Mesenteric fat pad (tissue), 1 donor: ENCODE data around the gene CD28. TPM values are rescaled to one million over a fixed set of nuclear protein-coding genes. Genes with fewer than 3 reads are reported as not detected.

ENCODE experiments used
- DNase-seq: peaks from one replicate; pipeline ENCODE4 v3.0.0-alpha.2; 2020; ENCODE audit warnings: low spot score
- total RNA-seq: library from RNA; stranded (reverse); fragmentation: NEBNext Ultra II Directional; extraction: Animal tissue kit (Norgen Biotek cat#: 25700); gene quantifications from one replicate; pipeline ENCODE4 v1.2.1, GENCODE V29; 2021
- donor health status: DM: yes; HTN: yes; CAD: no.

Gene CD28
- total RNA-seq, 1 donor from 2014 or later, result 15.7 TPM

- DNase-seq, result no peak
Measured at GRCh38 chr2:203713381-203713780, 6.9 kb downstream of the CD28 start.

- no peak for DNase-seq
Measured at GRCh38 chr2:203714112-203714511, 7.7 kb downstream of the CD28 start.

GRCh38 chr2:203715744-203716143 is 9.3 kb downstream of the CD28 start:
- DNase-seq, result no peak

GRCh38 chr2:203718087-203718486 is 11.6 kb downstream of the CD28 start:
- DNase-seq, result no peak

- DNase-seq, result no peak
Measured at GRCh38 chr2:203719456-203720410, 13.3 kb downstream of the CD28 start.

- no peak for DNase-seq
Measured at GRCh38 chr2:203720915-203721672, 14.7 kb downstream of the CD28 start.

GRCh38 chr2:203721781-203722300 is 15.4 kb downstream of the CD28 start:
- no peak for DNase-seq

GRCh38 chr2:203722411-203722810 is 16.0 kb downstream of the CD28 start:
- no peak for DNase-seq

- no peak for DNase-seq
Measured at GRCh38 chr2:203728321-203728720, 21.9 kb downstream of the CD28 start.

GRCh38 chr2:203730076-203730729 is 23.8 kb downstream of the CD28 start:
- no peak for DNase-seq

- DNase-seq, result no peak
Measured at GRCh38 chr2:203730883-203731282, 24.4 kb downstream of the CD28 start.

GRCh38 chr2:203732092-203732952 is 25.9 kb downstream of the CD28 start:
- no peak for DNase-seq

- DNase-seq, result no peak
Measured at GRCh38 chr2:203732953-203733510, 26.6 kb downstream of the CD28 start.

- DNase-seq, result no peak
Measured at GRCh38 chr2:203733684-203734083, 27.2 kb downstream of the CD28 start.

- no peak for DNase-seq
Measured at GRCh38 chr2:203734276-203734983, 28.0 kb downstream of the CD28 start.

GRCh38 chr2:203737360-203737759 is 30.9 kb downstream of the CD28 start:
- DNase-seq, result no peak

GRCh38 chr2:203739351-203739750 is 32.9 kb downstream of the CD28 start:
- no peak for DNase-seq

- no peak for DNase-seq
Measured at GRCh38 chr2:203740871-203741281, 34.4 kb downstream of the CD28 start.

- no peak for DNase-seq
Measured at GRCh38 chr2:203741566-203741965, 35.1 kb downstream of the CD28 start.
